T47D (cell line): ENCODE data around the gene MACF1.

Experiments
- DNase-seq, 2 experiments: peaks; one replicate each; pipeline versions ENCODE4 v3.0.0 to v3.0.0-alpha.2; 2011 to 2012; ENCODE audit warnings: low read depth in 1 of 2, low spot score in 1 of 2
- JUND ChIP-seq: IDR thresholded peaks from 2 replicates; pipeline ENCODE4 v1.6.1; 2012; ENCODE audit warnings: low read depth
- in situ Hi-C: cut with HindIII; loops from 2 replicates; pipeline ENCODE4 v1.10.0; 2016; ENCODE audit warnings: low sequenced_read_pairs, low pct_unique_long_range_greater_than_20kb

MACF1 gene

DNA sequence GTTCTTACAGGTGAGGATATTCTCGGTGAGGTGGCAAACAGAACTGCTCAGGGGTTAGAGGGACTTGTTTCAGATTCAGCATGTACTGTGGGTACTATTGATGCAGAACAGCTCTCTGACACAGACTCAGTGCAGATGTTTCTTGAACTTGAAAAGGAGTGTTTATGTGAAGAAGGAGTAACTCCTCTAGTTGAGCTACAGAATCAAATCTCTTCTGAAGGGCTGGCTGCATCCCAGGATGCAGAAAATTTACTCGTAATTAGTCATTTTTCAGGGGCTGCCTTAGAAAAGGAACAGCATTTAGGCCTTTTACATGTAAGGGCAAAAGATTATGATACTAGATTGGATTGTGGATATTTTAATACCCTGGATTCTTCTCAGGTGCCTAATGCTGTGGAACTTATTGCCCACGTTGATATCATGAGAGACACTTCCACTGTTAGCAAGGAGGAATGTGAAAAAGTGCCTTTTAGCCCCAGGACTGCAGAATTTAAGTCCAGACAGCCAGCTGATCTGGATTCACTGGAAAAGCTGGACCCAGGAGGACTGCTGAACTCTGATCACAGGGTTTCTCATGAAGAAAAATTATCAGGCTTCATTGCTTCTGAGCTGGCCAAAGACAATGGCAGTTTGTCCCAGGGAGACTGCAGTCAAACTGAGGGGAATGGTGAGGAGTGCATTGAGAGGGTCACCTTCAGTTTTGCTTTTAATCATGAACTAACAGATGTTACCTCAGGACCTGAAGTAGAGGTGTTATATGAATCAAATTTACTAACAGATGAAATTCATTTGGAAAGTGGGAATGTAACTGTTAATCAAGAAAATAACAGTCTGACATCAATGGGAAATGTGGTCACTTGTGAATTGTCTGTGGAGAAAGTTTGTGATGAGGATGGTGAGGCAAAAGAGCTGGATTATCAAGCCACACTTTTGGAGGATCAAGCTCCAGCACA is 207.3 kb downstream of the MACF1 start:
- DNase-seq = no peak
- in situ Hi-C loops = no loop called here
- no peak for TF ChIP-seq JUND

DNA sequence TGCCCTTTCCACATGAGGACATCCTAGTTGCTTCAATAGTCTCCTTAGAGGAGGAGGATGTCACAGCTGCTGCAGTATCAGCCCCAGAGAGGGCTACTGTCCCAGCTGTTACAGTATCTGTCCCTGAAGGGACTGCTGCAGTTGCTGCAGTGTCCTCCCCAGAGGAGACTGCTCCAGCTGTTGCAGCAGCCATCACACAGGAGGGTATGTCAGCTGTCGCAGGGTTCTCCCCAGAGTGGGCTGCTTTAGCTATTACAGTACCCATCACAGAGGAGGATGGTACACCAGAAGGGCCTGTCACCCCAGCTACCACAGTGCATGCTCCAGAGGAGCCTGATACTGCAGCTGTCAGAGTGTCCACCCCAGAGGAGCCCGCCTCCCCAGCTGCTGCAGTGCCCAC is 208.4 kb downstream of the MACF1 start:
- in situ Hi-C loops = no loop called here
- no peak for DNase-seq
- TF ChIP-seq JUND = no peak

DNA sequence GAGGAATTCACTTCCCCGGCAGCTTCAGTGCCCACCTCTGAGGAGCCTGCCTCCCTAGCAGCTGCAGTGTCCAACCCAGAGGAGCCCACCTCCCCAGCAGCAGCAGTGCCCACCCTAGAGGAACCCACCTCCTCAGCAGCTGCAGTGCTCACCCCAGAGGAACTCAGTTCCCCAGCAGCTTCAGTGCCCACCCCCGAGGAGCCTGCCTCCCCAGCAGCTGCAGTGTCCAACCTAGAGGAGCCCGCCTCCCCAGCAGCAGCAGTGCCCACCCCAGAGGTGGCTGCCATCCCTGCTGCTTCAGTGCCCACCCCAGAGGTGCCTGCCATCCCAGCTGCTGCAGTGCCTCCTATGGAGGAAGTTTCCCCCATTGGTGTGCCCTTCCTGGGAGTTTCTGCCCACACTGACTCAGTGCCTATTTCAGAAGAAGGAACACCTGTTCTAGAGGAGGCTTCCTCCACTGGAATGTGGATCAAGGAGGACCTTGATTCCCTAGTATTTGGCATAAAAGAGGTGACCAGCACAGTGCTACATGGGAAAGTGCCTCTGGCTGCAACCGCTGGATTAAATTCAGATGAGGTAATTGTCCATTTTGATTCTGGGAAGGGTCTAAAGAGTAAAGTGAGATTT is 209.5 kb downstream of the MACF1 start:
- no peak for DNase-seq
- in situ Hi-C loops = no loop called here
- no peak for TF ChIP-seq JUND

DNA sequence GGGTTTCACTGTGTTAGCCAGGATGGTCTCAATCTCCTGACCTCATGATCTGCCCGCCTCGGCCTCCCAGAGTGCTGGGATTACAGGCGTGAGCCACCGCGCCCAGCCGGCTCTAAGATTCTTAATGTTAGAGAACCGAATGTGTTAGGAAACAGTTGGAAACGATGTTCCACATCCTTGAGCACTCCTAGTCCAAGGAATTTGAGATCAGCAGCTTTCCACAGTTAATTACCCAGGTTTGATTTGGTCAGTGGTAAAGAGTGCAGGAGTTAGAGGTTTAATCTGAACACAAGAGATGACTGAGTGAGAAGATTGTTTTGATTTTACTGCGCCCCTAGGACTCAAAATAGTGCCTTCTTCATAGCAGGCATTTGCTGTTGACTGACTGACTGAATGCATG is 211.1 kb downstream of the MACF1 start:
- TF ChIP-seq JUND = no peak
- in situ Hi-C loops = no loop called here
- no peak for DNase-seq

DNA sequence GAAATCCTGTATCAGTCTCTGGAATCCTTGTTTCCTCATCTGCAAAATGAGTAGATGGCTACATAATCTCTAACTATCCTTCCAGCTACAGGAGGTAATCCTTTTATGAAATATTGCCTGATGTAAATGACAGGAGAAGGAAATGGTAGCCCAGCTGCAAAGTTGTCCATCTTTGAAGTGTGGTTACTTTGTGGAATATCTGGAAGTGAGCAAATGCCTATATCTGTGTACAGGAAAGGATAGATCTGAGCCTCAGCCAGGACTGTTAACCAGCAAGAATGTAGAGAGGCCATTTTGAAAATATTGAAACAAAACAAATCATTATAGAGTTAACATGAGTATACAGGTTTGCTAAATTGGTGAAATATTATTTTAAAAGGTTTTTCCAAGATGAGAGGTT is 212.1 kb downstream of the MACF1 start:
- DNase-seq = no peak
- TF ChIP-seq JUND = no peak
- in situ Hi-C loops = no loop called here

DNA sequence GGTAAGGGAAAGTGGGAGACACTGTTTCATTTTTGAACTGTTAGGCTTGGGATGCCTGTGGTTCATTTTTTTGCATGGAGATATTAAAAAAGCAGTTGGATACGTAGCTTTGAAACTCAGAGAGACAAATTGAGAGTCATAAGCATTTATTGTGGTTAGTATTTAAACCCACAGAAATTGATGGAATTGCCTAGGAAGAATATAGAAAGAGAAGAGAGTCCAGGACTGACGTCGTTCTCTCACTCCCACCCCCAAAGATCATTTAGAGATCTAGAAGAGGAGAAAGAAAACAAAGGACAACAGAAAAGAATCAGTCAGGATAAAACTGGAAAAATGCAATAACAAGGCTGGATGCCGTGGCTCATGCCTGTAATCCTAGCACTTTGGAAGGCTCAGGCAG is 213.7 kb downstream of the MACF1 start:
- no peak for DNase-seq
- no peak for TF ChIP-seq JUND
- in situ Hi-C loops = no loop called here

DNA sequence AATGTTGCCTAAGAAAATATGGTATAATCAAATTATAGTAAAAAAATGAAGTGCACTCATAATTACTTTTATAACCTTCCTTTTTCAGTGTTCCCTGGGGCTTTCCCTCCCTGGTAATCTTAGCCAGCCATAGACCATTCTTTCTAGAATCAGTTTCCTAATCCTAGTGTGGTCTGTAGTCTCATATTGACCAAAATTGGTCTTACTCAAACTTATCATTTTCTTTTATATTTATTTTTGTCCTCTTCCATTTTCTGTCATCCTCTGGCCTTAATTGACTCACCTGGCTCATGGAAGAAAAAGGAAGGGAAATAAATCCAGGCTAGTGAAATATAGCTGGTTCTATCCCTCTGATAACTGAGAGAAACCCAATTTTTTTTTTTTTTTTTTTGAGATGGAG is 216.0 kb downstream of the MACF1 start:
- DNase-seq = no peak
- in situ Hi-C loops = no loop called here
- TF ChIP-seq JUND = no peak

DNA sequence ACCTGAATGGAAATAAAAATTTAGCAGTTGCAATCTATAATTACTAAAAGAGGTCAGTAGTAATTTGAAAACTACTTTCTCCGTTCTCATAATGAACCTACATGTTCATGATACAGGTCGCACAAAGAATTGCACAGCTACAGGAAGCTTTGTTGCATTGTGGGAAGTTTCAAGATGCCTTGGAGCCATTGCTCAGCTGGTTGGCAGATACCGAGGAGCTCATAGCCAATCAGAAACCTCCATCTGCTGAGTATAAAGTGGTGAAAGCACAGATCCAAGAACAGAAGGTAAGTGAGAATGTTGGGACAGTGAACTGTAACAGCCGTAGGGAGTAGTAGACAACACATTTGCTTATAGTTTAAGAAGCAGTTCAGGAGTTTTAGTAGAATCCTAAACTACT is 218.1 kb downstream of the MACF1 start:
- DNase-seq = peak in 1 of 2 experiments; percentile 3
- in situ Hi-C loops = no loop called here
- no peak for TF ChIP-seq JUND

DNA sequence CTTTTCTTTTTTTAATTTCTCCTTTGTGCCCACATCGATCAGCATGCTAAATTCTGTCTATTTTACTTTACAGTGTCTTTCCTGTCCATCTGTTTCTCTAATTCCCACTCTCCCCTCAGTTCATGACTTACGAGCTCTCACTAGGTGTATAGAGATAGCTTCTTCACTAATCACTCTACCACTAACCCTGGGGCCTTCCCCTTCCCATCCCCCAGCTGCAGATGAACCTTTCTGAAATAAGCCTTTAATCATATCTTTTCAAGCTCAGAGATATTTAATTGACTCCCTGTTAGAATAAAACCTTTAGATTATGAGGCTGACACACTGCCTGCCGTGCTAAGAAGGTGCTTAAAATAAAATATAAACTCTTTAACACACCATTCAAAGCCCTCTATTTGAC is 220.7 kb downstream of the MACF1 start:
- in situ Hi-C loops = no loop called here
- TF ChIP-seq JUND = no peak
- DNase-seq = no peak

DNA sequence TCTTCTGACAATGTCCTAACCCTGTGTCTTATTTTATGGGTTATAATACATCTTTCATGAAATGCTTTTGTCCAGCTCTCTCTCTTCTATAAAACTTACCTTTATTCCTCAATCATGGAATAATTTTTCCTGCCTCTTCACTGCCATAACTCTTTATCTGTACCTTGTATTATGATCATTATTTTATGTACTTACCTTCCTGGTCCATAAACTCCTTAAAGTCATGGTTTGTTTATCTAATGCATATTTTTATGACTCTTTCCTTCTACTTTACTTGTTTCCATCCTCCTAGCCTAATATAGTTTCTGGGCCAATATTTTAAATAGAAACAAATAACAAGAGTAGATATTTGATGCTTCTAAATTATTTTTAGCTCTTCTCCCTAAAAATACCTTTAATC is 221.1 kb downstream of the MACF1 start:
- in situ Hi-C loops = no loop called here
- no peak for TF ChIP-seq JUND
- no peak for DNase-seq

DNA sequence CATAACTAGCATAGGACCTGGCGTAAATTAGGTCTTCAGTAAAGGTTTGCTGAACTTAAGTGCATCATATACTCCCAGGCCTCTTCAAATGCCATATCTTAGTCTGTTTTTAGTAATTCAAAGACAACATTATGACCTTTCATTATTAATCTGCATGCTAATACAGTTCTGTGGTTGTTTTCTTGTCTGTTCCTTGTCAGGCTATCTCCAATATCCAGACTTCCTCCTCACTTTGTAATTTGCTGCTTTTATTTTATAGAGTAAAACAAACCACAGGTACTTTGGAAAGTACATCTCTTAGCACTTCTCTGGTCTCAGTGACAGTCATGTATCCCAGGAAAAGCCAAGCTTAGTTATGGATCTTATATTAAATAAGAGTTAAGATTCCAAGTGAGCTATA is 221.9 kb downstream of the MACF1 start:
- TF ChIP-seq JUND = no peak
- DNase-seq = no peak
- in situ Hi-C loops = no loop called here

DNA sequence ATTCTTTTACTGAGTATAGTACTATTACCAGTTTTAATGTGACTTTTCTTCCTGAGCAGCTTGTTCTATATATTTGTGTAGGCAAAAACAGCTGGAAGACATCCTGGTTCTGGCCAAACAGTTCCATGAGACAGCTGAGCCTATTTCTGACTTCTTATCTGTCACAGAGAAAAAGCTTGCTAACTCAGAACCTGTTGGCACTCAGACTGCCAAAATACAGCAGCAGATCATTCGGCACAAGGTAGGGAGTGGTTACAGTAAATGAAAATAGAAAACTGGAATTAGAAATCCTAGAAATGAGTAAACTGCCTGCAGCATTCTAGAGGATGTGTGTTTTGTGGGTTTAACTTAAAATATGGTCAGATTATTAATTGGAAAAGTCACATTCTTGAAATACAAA is 222.9 kb downstream of the MACF1 start:
- TF ChIP-seq JUND = no peak
- in situ Hi-C loops = no loop called here
- DNase-seq = no peak

DNA sequence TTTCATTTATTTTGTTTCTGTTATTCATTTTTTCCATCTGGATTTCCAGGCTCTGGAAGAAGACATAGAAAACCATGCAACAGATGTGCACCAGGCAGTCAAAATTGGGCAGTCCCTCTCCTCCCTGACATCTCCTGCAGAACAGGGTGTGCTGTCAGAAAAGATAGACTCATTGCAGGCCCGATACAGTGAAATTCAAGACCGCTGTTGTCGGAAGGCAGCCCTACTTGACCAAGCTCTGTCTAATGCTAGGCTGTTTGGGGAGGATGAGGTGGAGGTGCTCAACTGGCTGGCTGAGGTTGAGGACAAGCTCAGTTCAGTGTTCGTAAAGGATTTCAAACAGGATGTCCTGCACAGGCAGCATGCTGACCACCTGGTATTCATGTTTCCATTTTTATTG is 223.4 kb downstream of the MACF1 start:
- in situ Hi-C loops = no loop called here

More for the DNA sequence above, 223.4 kb downstream of the MACF1 start:
- no peak for TF ChIP-seq JUND
- DNase-seq = no peak
